ENCODE data around the gene PNCK. TPM values are rescaled to one million over a fixed set of nuclear protein-coding genes. Genes with fewer than 3 reads are reported as not detected.

Gene PNCK
- total and polyA plus RNA-seq, 2 of the 13 experiments (the other 11 are each of a cell fraction or from before 2014, with no cell fraction given): 33.1 TPM; not detected in 1

GRCh38 chrX:153685751-153686696 lies 12.4 kb upstream of the PNCK start (continued):
- TF ChIP-seq ATF6 (CRISPR knock-in tag; conservative IDR thresholded peaks at IDR 0.05) (no peak), GPN1 (CRISPR knock-in tag; IDR thresholded peaks at IDR 0.05; ENCODE audit: borderline replicate concordance) (no peak), ZGPAT (CRISPR knock-in tag; IDR thresholded peaks at IDR 0.05) (no peak), ADNP (CRISPR knock-in tag; IDR thresholded peaks at IDR 0.05) (no peak), ZNF629 (CRISPR knock-in tag; conservative IDR thresholded peaks at IDR 0.05) (no peak), ZNF777 (CRISPR knock-in tag; IDR thresholded peaks at IDR 0.05) (no peak), RFX3 (CRISPR knock-in tag; IDR thresholded peaks at IDR 0.05) (no peak), ZNF7 (CRISPR knock-in tag; IDR thresholded peaks at IDR 0.05) (no peak), NR2F2 (IDR thresholded peaks at IDR 0.05; ENCODE audit: borderline replicate concordance, low read depth) (no peak), ZNF496 (CRISPR knock-in tag; IDR thresholded peaks at IDR 0.05; ENCODE audit: insufficient replicate concordance) (no peak), ZNF597 (CRISPR knock-in tag; IDR thresholded peaks at IDR 0.05) (no peak), CREB1 (IDR thresholded peaks at IDR 0.05) (no peak), CREB1 (CRISPR knock-in tag; IDR thresholded peaks at IDR 0.05) (no peak), KLF12 (CRISPR knock-in tag; IDR thresholded peaks at IDR 0.05; ENCODE audit: borderline replicate concordance) (no peak), DR1 (CRISPR knock-in tag; IDR thresholded peaks at IDR 0.05) (no peak), AHDC1 (CRISPR knock-in tag; IDR thresholded peaks at IDR 0.05; ENCODE audit: borderline replicate concordance) (0 out of 2 replicates have a peak, but pooled peaks have one; percentile 28), ZNF746 (CRISPR knock-in tag; IDR thresholded peaks at IDR 0.05) (peak; percentile 65; the same call in 1 of the 2 replicates)

Measured in HepG2 (cell line).